Fibroblast of villous mesenchyme (primary cell): ENCODE results near the gene IWS1. TPM values are rescaled to one million over a fixed set of nuclear protein-coding genes. Genes with fewer than 3 reads are reported as not detected.

Experiments
- DNase-seq: peaks from one replicate; pipeline ENCODE4 v3.0.0-alpha.2; 2010; ENCODE audit warnings: low read depth
- H3K4me3 ChIP-seq: 2 replicates; pipeline ENCODE4 v1.5.1; 2011; ENCODE audit warnings: low read depth, mild to moderate bottlenecking, low read length
- total RNA-seq: library from RNA; depleted of rRNA; stranded (reverse); fragments of >200 nt; gene quantifications from 2 replicates; pipeline ENCODE4 v1.2.3, GENCODE V29; 2012
- TF ChIP-seq, protein P1 (sequence below): IDR thresholded peaks from 2 replicates; pipeline ENCODE4 v1.5.1; 2012; ENCODE audit warnings: low read depth, mild to moderate bottlenecking, low read length; ENCODE audit not compliant: insufficient read depth

The IWS1 gene
- total RNA-seq, 1 donor: 42.7 TPM

- H3K4me3 ChIP-seq: no peak overlapping the region
- TF ChIP-seq, protein P1, sequence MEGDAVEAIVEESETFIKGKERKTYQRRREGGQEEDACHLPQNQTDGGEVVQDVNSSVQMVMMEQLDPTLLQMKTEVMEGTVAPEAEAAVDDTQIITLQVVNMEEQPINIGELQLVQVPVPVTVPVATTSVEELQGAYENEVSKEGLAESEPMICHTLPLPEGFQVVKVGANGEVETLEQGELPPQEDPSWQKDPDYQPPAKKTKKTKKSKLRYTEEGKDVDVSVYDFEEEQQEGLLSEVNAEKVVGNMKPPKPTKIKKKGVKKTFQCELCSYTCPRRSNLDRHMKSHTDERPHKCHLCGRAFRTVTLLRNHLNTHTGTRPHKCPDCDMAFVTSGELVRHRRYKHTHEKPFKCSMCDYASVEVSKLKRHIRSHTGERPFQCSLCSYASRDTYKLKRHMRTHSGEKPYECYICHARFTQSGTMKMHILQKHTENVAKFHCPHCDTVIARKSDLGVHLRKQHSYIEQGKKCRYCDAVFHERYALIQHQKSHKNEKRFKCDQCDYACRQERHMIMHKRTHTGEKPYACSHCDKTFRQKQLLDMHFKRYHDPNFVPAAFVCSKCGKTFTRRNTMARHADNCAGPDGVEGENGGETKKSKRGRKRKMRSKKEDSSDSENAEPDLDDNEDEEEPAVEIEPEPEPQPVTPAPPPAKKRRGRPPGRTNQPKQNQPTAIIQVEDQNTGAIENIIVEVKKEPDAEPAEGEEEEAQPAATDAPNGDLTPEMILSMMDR: no peak
- no peak for DNase-seq
These were observed 74.3 kb downstream of the IWS1 start for GRCh38 chr2:127451981-127452380.

DNA sequence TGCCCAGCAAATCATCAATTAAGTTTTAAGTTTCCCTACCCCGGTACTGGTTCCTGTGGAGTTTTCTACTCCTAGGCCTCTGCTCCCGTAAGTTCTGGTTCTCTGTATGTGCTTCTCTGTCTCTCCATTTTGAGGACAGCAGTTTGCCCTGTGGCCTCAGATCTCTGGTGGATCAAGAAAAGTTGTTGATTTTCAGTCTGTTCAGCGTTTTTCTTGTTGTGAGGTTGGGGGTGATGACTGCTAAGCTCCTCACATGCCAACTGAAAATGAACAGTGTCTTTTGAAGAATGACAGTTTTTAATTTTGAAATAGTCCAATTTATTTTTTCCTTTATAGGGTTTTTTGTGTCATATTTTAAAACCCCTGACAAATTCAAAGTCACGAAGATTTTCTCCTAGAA, 76.4 kb downstream of the IWS1 start:
- DNase-seq: no peak
- H3K4me3 ChIP-seq: no peak overlapping the region
- TF ChIP-seq, protein P1: no peak

GRCh38 chr2:127449414-127449813, 76.9 kb downstream of the IWS1 start:
- H3K4me3 ChIP-seq: no peak overlapping the region
- no peak for DNase-seq
- TF ChIP-seq, protein P1: no peak

DNA sequence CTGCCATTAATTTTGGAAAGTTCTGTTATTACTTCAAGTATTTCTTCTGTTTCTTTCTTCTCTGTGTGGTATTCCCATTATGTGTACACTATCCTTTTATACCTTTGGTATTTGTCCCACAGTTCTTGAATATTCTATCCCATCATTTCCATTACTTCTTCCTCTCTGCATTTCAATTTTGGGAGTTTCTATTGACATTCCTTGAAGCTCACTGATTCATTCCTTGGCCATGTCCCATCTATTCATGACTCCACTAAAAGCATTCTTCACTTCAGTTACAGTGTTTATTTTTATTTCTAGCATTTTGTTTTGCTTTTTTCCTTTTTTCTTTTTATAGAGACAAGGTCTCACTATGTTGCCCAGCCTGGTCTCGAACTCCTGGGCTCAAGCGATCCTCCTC, 77.8 kb downstream of the IWS1 start:
- DNase-seq: peak; percentile 11
- H3K4me3 ChIP-seq: no peak overlapping the region
- TF ChIP-seq, protein P1: no peak

- TF ChIP-seq, protein P1: no peak
- H3K4me3 ChIP-seq: no peak overlapping the region
- no peak for DNase-seq
These were observed 86.9 kb downstream of the IWS1 start for GRCh38 chr2:127439343-127439742.

DNA sequence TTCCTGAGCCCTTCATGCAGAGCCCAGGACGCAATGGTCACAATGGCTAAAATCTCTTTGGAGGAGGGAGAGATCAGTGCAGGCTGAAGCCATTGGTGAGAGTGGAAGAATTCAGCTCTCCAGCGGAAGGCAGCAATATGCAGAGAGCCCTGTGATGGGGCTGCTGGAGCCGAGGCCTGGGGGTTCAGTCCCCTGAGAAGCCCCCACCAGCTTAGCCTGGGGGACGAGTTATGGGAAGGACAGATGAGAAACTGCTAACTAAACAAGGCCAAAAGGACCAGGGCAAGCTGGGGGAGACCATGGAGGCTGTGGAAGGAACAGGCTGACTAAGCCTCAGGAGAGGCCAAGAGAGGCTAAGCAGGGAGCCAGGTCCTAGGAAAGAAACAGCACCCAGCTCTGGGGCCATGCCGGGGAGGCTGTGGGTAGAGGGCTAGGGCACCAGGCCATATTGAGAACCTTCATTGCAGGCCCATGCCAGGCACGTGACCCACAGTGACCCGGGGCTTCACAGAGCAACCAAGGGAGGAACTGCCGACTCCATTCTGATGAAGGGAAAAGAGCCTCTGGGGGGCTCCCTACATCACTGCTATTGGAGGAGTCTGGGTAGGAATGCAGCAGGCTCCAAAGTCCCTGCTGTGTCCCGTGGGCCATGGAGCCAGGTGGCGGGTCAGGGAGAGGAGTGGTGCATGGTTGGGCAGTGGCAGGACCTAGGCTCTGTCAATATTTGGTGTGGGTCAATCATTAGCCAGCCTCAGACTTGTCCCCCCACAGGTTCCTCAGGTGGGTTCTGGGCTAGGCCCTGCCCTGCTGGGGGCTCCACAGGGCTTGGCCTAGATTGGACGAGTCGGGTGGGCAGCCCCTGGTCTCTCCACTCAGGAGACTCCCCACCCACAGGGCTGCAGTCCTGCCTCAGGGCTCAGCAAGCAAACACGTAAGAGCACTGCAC, 88.2 kb downstream of the IWS1 start:
- no peak overlapping the region for H3K4me3 ChIP-seq
- TF ChIP-seq, protein P1: no peak
- no peak for DNase-seq
